Vagina (tissue), 2 donors: Measurements from ENCODE around the gene CYB5B. TPM values are rescaled to one million over a fixed set of nuclear protein-coding genes. Genes with fewer than 3 reads are reported as not detected.
A peak's percentile ranks its signal among the peaks of the same experiment; 100 is the strongest.
"Not testable (repeated sequence)": the region's sequence is repeated elsewhere in the genome, so short reads cannot be mapped to it uniquely, and the experiment has no call there.

Source experiments
- DNase-seq, 2 donors: peaks; one replicate each; pipeline ENCODE4 v3.0.0-alpha.2; 2017; ENCODE audit errors: extremely low spot score in 2 of 2
- H3K27ac ChIP-seq: fragments of 200-600 bp; sonication (generic); one replicate; pipeline ENCODE4 v1.5.1; 2019
- H3K27me3 ChIP-seq: fragments of 200-600 bp; sonication (generic); one replicate; pipeline ENCODE4 v1.5.1; 2019
- H3K36me3 ChIP-seq, 2 donors: fragments of 200-600 bp; sonication (generic); one replicate each; pipeline ENCODE4 v1.5.1; 2017 to 2019
- H3K4me1 ChIP-seq: fragments of 200-600 bp; sonication (generic); one replicate; pipeline ENCODE4 v1.5.1; 2019
- H3K4me3 ChIP-seq, 2 donors: fragments of 200-600 bp; sonication (generic); 1 replicate in 1 of 2; 2 replicates in 1 of 2; pipeline ENCODE4 v1.5.1; 2016 to 2019
- H3K9me3 ChIP-seq: fragments of 200-600 bp; sonication (generic); one replicate; pipeline ENCODE4 v1.5.1; 2019
- POLR2A ChIP-seq, 2 donors: fragments of 450-650 bp; IDR thresholded peaks; one replicate each; pipeline ENCODE4 v1.6.1; 2017; ENCODE audit warnings: antibody characterized with exemption in 2 of 2, mild to moderate bottlenecking in 2 of 2, moderate library complexity in 2 of 2
- POLR2AphosphoS5 ChIP-seq, 2 donors: sonication (generic); formaldehyde crosslinking; IDR thresholded peaks; one replicate each; pipeline ENCODE4 v1.9.0; 2017; ENCODE audit warnings: antibody characterized with exemption in 2 of 2, mild to moderate bottlenecking in 2 of 2, low read depth in 1 of 2; ENCODE audit not compliant: insufficient read depth in 1 of 2
- intact Hi-C: fragments of 100-400 bp; cut with DNase I; formaldehyde crosslinking; loops from one replicate; pipeline ENCODE4 v1.15.1; 2023
- total RNA-seq: library from RNA; depleted of rRNA; stranded (reverse); fragments of >200 nt; gene quantifications from one replicate; pipeline ENCODE4 v1.2.3, GENCODE V29; 2016
- TF ChIP-seq, protein P1 (sequence below), 3 experiments: fragments of 450-650 bp in 2 of 3; fragments of 200-600 bp in 1 of 3; sonication (generic) in 1 of 3; IDR thresholded peaks; one replicate each; pipeline ENCODE4 v1.5.1; 2017 to 2019; ENCODE audit warnings: antibody characterized with exemption in 3 of 3, mild to moderate bottlenecking in 2 of 3, moderate library complexity in 2 of 3

The CYB5B gene
- total RNA-seq, 1 donor from 2014 or later = 37.6 TPM

DNA sequence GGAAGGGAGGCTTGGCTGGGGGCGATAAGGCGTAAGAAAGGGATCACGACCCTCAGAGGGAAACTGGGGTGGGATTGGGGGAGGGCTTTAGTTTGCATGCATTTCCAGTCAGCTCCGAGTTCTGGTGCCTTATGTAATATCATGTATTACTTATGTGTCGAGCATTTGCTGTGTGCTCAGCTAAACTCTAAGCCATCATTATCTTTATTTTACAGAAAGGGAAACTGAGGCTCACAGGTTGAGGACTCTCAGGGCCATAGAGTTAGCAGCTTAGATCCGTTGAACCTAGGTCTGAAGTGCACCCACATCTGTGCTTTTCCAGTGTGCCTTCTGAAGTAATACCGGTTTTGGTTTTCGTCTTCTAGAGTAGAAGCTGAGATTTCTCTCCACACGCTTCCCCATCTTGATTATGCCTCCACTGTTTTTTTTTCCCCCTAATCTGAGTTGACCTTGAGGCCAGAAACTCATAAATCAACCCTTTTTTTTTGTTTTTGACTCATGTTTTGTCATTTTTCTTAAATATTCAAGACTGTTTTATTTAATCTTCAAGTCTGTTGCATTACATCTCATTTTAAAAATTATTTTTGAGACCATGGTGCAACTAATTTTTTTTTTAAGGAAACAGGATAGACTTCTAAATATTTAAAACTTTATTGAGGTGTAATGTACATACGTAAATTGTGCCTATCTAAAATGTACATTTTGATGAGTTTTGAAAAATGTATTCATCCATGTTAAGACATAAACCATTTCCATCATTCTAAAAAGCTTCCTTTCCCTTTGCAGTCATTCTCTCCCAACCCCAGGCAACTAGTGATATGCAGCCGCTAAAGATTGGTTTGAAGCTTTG, 741 bp downstream of the CYB5B start:
- Histone ChIP-seq H3K9me3 (no peaks in the 10 kb centered on the region), H3K4me1 (peaks cover 28% of the 10 kb centered on the region), H3K27ac (peak overlapping the region; percentile 75), H3K27me3 (no peaks in the 10 kb centered on the region), H3K4me3 (peak overlapping the region; percentile 70 to 89), H3K36me3 (peaks cover 0 to 22% of the 10 kb centered on the region in 2 donors)
- DNase-seq = no peak
- TF ChIP-seq POLR2AphosphoS5 (IDR thresholded peaks at IDR 0.05; ENCODE audit: insufficient read depth in 1 of 2, low read depth in 1 of 2) = no peak
- TF ChIP-seq POLR2A (IDR thresholded peaks at IDR 0.05) = no peak
- TF ChIP-seq, protein P1, sequence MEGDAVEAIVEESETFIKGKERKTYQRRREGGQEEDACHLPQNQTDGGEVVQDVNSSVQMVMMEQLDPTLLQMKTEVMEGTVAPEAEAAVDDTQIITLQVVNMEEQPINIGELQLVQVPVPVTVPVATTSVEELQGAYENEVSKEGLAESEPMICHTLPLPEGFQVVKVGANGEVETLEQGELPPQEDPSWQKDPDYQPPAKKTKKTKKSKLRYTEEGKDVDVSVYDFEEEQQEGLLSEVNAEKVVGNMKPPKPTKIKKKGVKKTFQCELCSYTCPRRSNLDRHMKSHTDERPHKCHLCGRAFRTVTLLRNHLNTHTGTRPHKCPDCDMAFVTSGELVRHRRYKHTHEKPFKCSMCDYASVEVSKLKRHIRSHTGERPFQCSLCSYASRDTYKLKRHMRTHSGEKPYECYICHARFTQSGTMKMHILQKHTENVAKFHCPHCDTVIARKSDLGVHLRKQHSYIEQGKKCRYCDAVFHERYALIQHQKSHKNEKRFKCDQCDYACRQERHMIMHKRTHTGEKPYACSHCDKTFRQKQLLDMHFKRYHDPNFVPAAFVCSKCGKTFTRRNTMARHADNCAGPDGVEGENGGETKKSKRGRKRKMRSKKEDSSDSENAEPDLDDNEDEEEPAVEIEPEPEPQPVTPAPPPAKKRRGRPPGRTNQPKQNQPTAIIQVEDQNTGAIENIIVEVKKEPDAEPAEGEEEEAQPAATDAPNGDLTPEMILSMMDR (IDR thresholded peaks at IDR 0.05) = no peak
- intact Hi-C loops = no loop called here

DNA sequence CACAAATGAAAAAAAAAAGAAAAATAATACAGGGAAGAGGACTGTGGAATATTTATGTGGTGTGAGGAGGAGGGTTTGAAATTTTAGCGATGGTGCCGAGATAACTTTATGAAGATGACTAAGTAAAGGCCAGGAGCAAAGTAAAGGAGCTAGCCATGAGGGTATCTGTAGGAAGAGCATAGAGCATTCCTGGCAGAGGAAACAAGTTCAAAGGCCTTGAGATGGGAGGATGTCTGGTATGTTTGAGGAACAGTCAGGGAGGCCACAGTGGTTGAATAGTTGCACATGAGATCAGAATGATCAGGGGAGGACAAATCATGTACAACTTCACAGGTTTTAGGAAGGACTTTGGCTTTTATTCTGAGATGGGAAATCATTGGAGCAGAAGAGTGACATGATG, 4.2 kb downstream of the CYB5B start:
- H3K4me3 ChIP-seq = no peak overlapping the region
- DNase-seq = no peak
- no peaks in the 10 kb centered on the region for H3K27me3 ChIP-seq
- no peak overlapping the region for H3K27ac ChIP-seq
- H3K9me3 ChIP-seq = no peaks in the 10 kb centered on the region
- peaks cover 21% of the 10 kb centered on the region for H3K4me1 ChIP-seq
- TF ChIP-seq, protein P1 (IDR thresholded peaks at IDR 0.05) = no peak
- no peak for TF ChIP-seq POLR2A (IDR thresholded peaks at IDR 0.05)
- no peak for TF ChIP-seq POLR2AphosphoS5 (IDR thresholded peaks at IDR 0.05; ENCODE audit: insufficient read depth in 1 of 2, low read depth in 1 of 2)
- intact Hi-C loops = no loop called here
- H3K36me3 ChIP-seq = peaks cover 0 to 31% of the 10 kb centered on the region in 2 donors

DNA sequence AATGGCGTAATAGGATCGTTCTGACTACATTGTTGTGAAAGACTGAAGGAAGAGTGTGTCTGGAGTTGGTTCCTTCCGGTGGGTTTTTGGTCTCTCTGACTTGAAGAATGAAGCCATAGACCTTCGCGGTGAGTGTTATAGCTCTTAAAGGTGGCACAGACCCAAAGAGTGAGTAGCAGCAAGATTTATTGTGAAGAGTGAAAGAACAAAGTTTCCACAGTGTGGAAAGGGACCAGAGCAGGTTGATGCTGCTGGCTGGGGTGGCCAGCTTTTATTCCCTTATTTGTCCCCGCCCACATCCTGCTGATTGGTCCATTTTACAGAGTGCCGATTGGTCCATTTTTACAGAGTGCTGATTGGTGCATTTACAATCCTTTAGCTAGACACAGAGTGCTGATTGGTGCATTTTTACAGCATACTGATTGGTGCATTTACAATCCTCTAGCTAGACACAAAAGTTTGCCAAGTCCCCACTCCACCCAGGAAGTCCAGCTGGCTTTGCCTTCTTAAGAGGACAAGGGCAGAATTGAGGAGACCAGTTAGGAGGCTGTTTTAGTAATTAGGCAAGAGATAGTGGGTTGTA, 4.7 kb downstream of the CYB5B start:
- H3K27ac ChIP-seq, H3K27me3 ChIP-seq, intact Hi-C loops, H3K4me3 ChIP-seq, H3K9me3 ChIP-seq, DNase-seq: not testable (repeated sequence)
- Histone ChIP-seq H3K4me1 (peaks cover 23% of the 10 kb centered on the region), H3K36me3 (peaks cover 0 to 35% of the 10 kb centered on the region in 2 donors)

DNA sequence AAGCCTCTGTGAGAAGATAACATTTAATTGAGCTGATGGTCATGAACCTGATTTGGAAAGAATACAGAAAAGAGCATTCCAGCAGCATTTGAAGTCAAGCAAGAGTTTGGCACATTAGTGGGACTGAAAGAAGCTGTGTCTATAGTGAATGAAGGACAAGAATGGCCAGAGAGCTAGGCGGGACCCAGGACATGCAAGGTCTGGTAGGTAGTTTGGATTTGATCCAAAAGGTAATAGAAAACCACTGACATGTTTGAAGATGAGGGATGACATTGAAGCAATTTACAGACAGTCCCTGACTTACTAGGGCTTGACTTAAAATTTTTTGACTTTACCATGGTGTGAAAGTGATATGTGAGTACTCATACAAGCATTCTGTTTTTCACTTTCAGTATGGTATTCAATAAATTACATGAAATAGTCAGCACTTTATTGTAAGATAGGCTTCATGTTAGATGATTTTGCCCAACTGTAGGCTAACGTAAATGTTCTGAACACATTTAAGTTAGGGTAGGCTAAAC, 7.6 kb downstream of the CYB5B start:
- no peak overlapping the region for H3K4me3 ChIP-seq
- TF ChIP-seq, protein P1 (IDR thresholded peaks at IDR 0.05) = no peak
- no peak for TF ChIP-seq POLR2AphosphoS5 (IDR thresholded peaks at IDR 0.05; ENCODE audit: insufficient read depth in 1 of 2, low read depth in 1 of 2)
- TF ChIP-seq POLR2A (IDR thresholded peaks at IDR 0.05) = no peak
- intact Hi-C loops = no loop called here
- DNase-seq = no peak
- H3K9me3 ChIP-seq = no peaks in the 10 kb centered on the region
- H3K27me3 ChIP-seq = no peaks in the 10 kb centered on the region
- peaks cover 20% of the 10 kb centered on the region for H3K4me1 ChIP-seq
- H3K27ac ChIP-seq = no peak overlapping the region
- peaks cover 0 to 35% of the 10 kb centered on the region in 2 donors for H3K36me3 ChIP-seq

DNA sequence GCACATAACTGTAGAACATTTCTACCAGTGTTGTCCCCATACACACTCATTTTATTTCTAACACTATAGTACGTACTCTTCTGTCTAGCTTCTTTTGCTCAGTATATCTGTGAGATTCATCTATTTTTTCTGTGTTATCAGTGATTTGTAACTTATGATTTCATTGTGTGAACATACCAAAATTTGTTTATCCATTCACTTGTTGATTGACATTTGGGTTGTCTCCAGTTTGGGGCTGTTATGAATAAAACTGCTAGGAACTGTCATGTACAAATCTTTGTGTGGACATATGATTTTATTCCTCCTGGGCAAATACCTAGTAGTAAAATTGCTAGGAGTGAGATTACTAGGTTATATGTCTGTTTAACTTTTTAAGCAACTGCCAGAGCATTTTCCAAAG, 9.6 kb downstream of the CYB5B start:
- H3K36me3 ChIP-seq = peaks cover 0 to 19% of the 10 kb centered on the region in 2 donors

More for the DNA sequence above, 9.6 kb downstream of the CYB5B start:
- TF ChIP-seq POLR2A (IDR thresholded peaks at IDR 0.05) = no peak
- TF ChIP-seq, protein P1 (IDR thresholded peaks at IDR 0.05) = no peak
- TF ChIP-seq POLR2AphosphoS5 (IDR thresholded peaks at IDR 0.05; ENCODE audit: insufficient read depth in 1 of 2, low read depth in 1 of 2) = no peak
- Histone ChIP-seq H3K27me3 (no peaks in the 10 kb centered on the region), H3K4me1 (peaks cover 20% of the 10 kb centered on the region), H3K27ac (no peak overlapping the region), H3K4me3 (no peak overlapping the region), H3K9me3 (no peaks in the 10 kb centered on the region)
- no peak for DNase-seq
- intact Hi-C loops = no loop called here
